Measurements from ENCODE around the gene OSMR. TPM values are rescaled to one million over a fixed set of nuclear protein-coding genes. Genes with fewer than 3 reads are reported as not detected.
A peak's percentile ranks its signal among the peaks of the same experiment; 100 is the strongest.
"Not testable (repeated sequence)": the region's sequence is repeated elsewhere in the genome, so short reads cannot be mapped to it uniquely, and the experiment has no call there.

OSMR gene
- total and polyA plus RNA-seq, 4 donors, result 4.2 to 13.7 (median 8.0) TPM

- peak overlapping the region; percentile 61 for H3K4me3 ChIP-seq (ENCODE audit: low read depth, low read length)
- DNase-seq (ENCODE audit: low read depth in 4 of 6, low spot score in 6 of 6), result peak in 1 of 6 donors; percentile 8
- H3K27ac ChIP-seq (ENCODE audit: low read depth, low read length), result no peak overlapping the region
- H3K27me3 ChIP-seq (ENCODE audit: control insufficient read depth, insufficient read depth, low read length), result peaks cover 32% of the 10 kb centered on the region
- 30% methylated on average over 18 of the region's 24 CpGs for WGBS (ENCODE audit: insufficient coverage)
- H3K36me3 ChIP-seq (ENCODE audit: control insufficient read depth, insufficient read depth, low read length), result no peaks in the 10 kb centered on the region
- H3K9me3 ChIP-seq (ENCODE audit: control insufficient read depth, insufficient read depth, low read length), result no peaks in the 10 kb centered on the region
- H3K4me1 ChIP-seq (ENCODE audit: control insufficient read depth, insufficient read depth, low read length), result peaks cover 21% of the 10 kb centered on the region
These were observed 683 bp downstream of the OSMR start for GRCh38 chr5:38846379-38847011.

- Histone ChIP-seq H3K27me3 (ENCODE audit: control insufficient read depth, insufficient read depth, low read length) (peaks cover 32% of the 10 kb centered on the region), H3K4me3 (ENCODE audit: low read depth, low read length) (no peak overlapping the region), H3K4me1 (ENCODE audit: control insufficient read depth, insufficient read depth, low read length) (peaks cover 21% of the 10 kb centered on the region), H3K27ac (ENCODE audit: low read depth, low read length) (no peak overlapping the region), H3K36me3 (ENCODE audit: control insufficient read depth, insufficient read depth, low read length) (no peaks in the 10 kb centered on the region), H3K9me3 (ENCODE audit: control insufficient read depth, insufficient read depth, low read length) (no peaks in the 10 kb centered on the region)
- WGBS (ENCODE audit: insufficient coverage), result 72% methylated on average over 5 of the region's 9 CpGs
- DNase-seq (ENCODE audit: low read depth in 4 of 6, low spot score in 6 of 6), result no peak
These were observed 1.9 kb downstream of the OSMR start for GRCh38 chr5:38847559-38848347.

DNA sequence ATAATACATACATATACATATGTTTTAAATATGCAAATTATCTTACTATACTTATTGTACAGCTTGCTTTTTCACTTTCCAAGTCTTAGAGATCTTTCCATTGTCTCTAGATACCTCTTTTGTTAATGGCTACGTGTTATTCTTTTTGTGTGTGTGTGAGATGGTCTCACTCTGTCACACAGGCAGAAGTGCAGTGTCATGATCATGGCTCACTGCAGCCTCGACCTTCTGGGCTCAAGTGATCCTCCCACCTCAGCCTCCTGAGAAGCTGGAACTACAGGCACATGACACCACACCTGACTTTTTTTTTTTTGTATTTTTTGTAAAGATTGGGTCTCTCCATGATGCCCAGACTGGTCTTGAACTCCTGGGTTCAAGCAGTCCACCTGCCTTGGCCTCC lies 2.8 kb downstream of the OSMR start:
- no CpG with 5 or more reads among the region's 2 CpGs for WGBS (ENCODE audit: insufficient coverage)
- Histone ChIP-seq H3K4me3 (ENCODE audit: low read depth, low read length) (no peak overlapping the region), H3K4me1 (ENCODE audit: control insufficient read depth, insufficient read depth, low read length) (peaks cover 21% of the 10 kb centered on the region), H3K9me3 (ENCODE audit: control insufficient read depth, insufficient read depth, low read length) (no peaks in the 10 kb centered on the region), H3K27me3 (ENCODE audit: control insufficient read depth, insufficient read depth, low read length) (peaks cover 32% of the 10 kb centered on the region), H3K36me3 (ENCODE audit: control insufficient read depth, insufficient read depth, low read length) (no peaks in the 10 kb centered on the region), H3K27ac (ENCODE audit: low read depth, low read length) (no peak overlapping the region)
- DNase-seq (ENCODE audit: low read depth in 4 of 6, low spot score in 6 of 6), result no peak

DNA sequence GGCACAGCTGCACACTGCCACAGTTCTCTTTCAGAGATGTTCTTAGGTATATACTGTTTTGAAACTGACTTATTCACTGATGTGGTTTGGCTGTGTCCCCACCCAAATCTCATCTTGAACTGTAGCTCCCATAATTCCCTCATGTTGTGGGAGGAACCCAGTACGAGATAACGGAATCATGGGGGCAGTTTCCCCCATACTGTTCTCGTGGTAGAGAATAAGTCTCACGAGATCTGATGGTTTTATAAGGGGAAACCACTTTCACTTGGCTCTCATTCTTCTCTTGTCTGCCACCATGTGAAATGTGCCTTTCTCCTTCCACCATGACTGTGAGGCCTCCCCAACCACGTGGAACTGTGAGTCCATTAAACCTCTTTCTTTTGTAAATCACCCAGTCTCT lies 5.8 kb downstream of the OSMR start:
- H3K27ac ChIP-seq (ENCODE audit: low read depth, low read length); DNase-seq (ENCODE audit: low read depth in 4 of 6, low spot score in 6 of 6); H3K4me3 ChIP-seq (ENCODE audit: low read depth, low read length); H3K36me3 ChIP-seq (ENCODE audit: control insufficient read depth, insufficient read depth, low read length); H3K9me3 ChIP-seq (ENCODE audit: control insufficient read depth, insufficient read depth, low read length); H3K4me1 ChIP-seq (ENCODE audit: control insufficient read depth, insufficient read depth, low read length): not testable (repeated sequence)
- peaks cover 17% of the 10 kb centered on the region for H3K27me3 ChIP-seq (ENCODE audit: control insufficient read depth, insufficient read depth, low read length)
- 51% methylated on average over 3 of the region's 5 CpGs for WGBS (ENCODE audit: insufficient coverage)

- no peaks in the 10 kb centered on the region for H3K4me1 ChIP-seq (ENCODE audit: control insufficient read depth, insufficient read depth, low read length)
- 90% methylated on average over 4 of the region's 6 CpGs for WGBS (ENCODE audit: insufficient coverage)
- no peaks in the 10 kb centered on the region for H3K27me3 ChIP-seq (ENCODE audit: control insufficient read depth, insufficient read depth, low read length)
- no peak overlapping the region for H3K4me3 ChIP-seq (ENCODE audit: low read depth, low read length)
- no peaks in the 10 kb centered on the region for H3K9me3 ChIP-seq (ENCODE audit: control insufficient read depth, insufficient read depth, low read length)
- H3K36me3 ChIP-seq (ENCODE audit: control insufficient read depth, insufficient read depth, low read length), result no peaks in the 10 kb centered on the region
- no peak overlapping the region for H3K27ac ChIP-seq (ENCODE audit: low read depth, low read length)
- no peak for DNase-seq (ENCODE audit: low read depth in 4 of 6, low spot score in 6 of 6)
These were observed 8.1 kb downstream of the OSMR start for GRCh38 chr5:38853753-38854470.

GRCh38 chr5:38854907-38855306 lies 9.1 kb downstream of the OSMR start:
- Histone ChIP-seq H3K4me1 (ENCODE audit: control insufficient read depth, insufficient read depth, low read length) (no peaks in the 10 kb centered on the region), H3K27me3 (ENCODE audit: control insufficient read depth, insufficient read depth, low read length) (no peaks in the 10 kb centered on the region), H3K27ac (ENCODE audit: low read depth, low read length) (no peak overlapping the region), H3K4me3 (ENCODE audit: low read depth, low read length) (no peak overlapping the region), H3K9me3 (ENCODE audit: control insufficient read depth, insufficient read depth, low read length) (no peaks in the 10 kb centered on the region), H3K36me3 (ENCODE audit: control insufficient read depth, insufficient read depth, low read length) (no peaks in the 10 kb centered on the region)
- WGBS (ENCODE audit: insufficient coverage), result 84% methylated on average over 4 of the region's 7 CpGs
- DNase-seq (ENCODE audit: low read depth in 4 of 6, low spot score in 6 of 6), result no peak

- DNase-seq (ENCODE audit: low read depth in 4 of 6, low spot score in 6 of 6), result no peak
- H3K4me1 ChIP-seq (ENCODE audit: control insufficient read depth, insufficient read depth, low read length), result no peaks in the 10 kb centered on the region
- no peak overlapping the region for H3K4me3 ChIP-seq (ENCODE audit: low read depth, low read length)
- H3K27ac ChIP-seq (ENCODE audit: low read depth, low read length), result no peak overlapping the region
- no peaks in the 10 kb centered on the region for H3K36me3 ChIP-seq (ENCODE audit: control insufficient read depth, insufficient read depth, low read length)
- H3K9me3 ChIP-seq (ENCODE audit: control insufficient read depth, insufficient read depth, low read length), result no peaks in the 10 kb centered on the region
- no peaks in the 10 kb centered on the region for H3K27me3 ChIP-seq (ENCODE audit: control insufficient read depth, insufficient read depth, low read length)
- WGBS (ENCODE audit: insufficient coverage), result 83% methylated on average over 1 of the region's 2 CpGs
These were observed 10.8 kb downstream of the OSMR start for GRCh38 chr5:38856660-38857059.

GRCh38 chr5:38858839-38859238 lies 13.0 kb downstream of the OSMR start:
- DNase-seq (ENCODE audit: low read depth in 4 of 6, low spot score in 6 of 6), result no peak
- no peak overlapping the region for H3K27ac ChIP-seq (ENCODE audit: low read depth, low read length)
- 100% methylated on average over 2 of the region's 3 CpGs for WGBS (ENCODE audit: insufficient coverage)

GRCh38 chr5:38861986-38862770 lies 16.4 kb downstream of the OSMR start:
- H3K9me3 ChIP-seq (ENCODE audit: control insufficient read depth, insufficient read depth, low read length), result not testable (repeated sequence)
- WGBS (ENCODE audit: insufficient coverage), result 92% methylated on average over 6 of the region's 64 CpGs

More at GRCh38 chr5:38858839-38859238, 13.0 kb downstream of the OSMR start:
- Histone ChIP-seq H3K27me3 (ENCODE audit: control insufficient read depth, insufficient read depth, low read length) (no peaks in the 10 kb centered on the region), H3K4me1 (ENCODE audit: control insufficient read depth, insufficient read depth, low read length) (no peaks in the 10 kb centered on the region), H3K4me3 (ENCODE audit: low read depth, low read length) (no peak overlapping the region), H3K9me3 (ENCODE audit: control insufficient read depth, insufficient read depth, low read length) (no peaks in the 10 kb centered on the region), H3K36me3 (ENCODE audit: control insufficient read depth, insufficient read depth, low read length) (no peaks in the 10 kb centered on the region)

More at GRCh38 chr5:38861986-38862770, 16.4 kb downstream of the OSMR start:
- H3K27me3 ChIP-seq (ENCODE audit: control insufficient read depth, insufficient read depth, low read length); H3K4me1 ChIP-seq (ENCODE audit: control insufficient read depth, insufficient read depth, low read length); DNase-seq (ENCODE audit: low read depth in 4 of 6, low spot score in 6 of 6); H3K4me3 ChIP-seq (ENCODE audit: low read depth, low read length); H3K27ac ChIP-seq (ENCODE audit: low read depth, low read length); H3K36me3 ChIP-seq (ENCODE audit: control insufficient read depth, insufficient read depth, low read length): not testable (repeated sequence)

Measured in spinal cord (tissue), 10 donors.